HEK293T (cell line): ENCODE results near the gene MTREX.

Source experiments
- ARNT ChIP-seq: fragments of 450-650 bp; IDR thresholded peaks from 2 replicates; pipeline ENCODE4 v1.6.1; 2017; ENCODE audit warnings: mild to moderate bottlenecking
- FOXK2 ChIP-seq: fragments of 450-650 bp; IDR thresholded peaks from 2 replicates; pipeline ENCODE4 v1.6.1; 2016; ENCODE audit warnings: mild to moderate bottlenecking
- FOXM1 ChIP-seq: fragments of 450-650 bp; IDR thresholded peaks from 2 replicates; pipeline ENCODE4 v1.6.1; 2017; ENCODE audit warnings: mild to moderate bottlenecking, borderline replicate concordance
- HDGF ChIP-seq: fragments of 450-650 bp; IDR thresholded peaks from 2 replicates; pipeline ENCODE4 v1.6.1; 2017; ENCODE audit warnings: antibody characterized with exemption, borderline replicate concordance
- L3MBTL2 ChIP-seq: fragments of 450-650 bp; conservative IDR thresholded peaks from 2 replicates; pipeline ENCODE4 v1.6.1; 2016; ENCODE audit warnings: mild to moderate bottlenecking
- PKNOX1 ChIP-seq: fragments of 450-650 bp; IDR thresholded peaks from 2 replicates; pipeline ENCODE4 v1.6.1; 2016
- SP1 ChIP-seq: fragments of 450-650 bp; IDR thresholded peaks from 2 replicates; pipeline ENCODE4 v1.6.1; 2017
- SUZ12 ChIP-seq: fragments of 450-650 bp; IDR thresholded peaks from 2 replicates; pipeline ENCODE4 v1.6.1; 2016; ENCODE audit warnings: mild to moderate bottlenecking
- TARDBP ChIP-seq: fragments of 450-650 bp; IDR thresholded peaks from 2 replicates; pipeline ENCODE4 v1.6.1; 2016
- ZNF384 ChIP-seq: fragments of 450-650 bp; IDR thresholded peaks from 2 replicates; pipeline ENCODE4 v1.6.1; 2016

- TF ChIP-seq TARDBP (no peak), PKNOX1 (no peak), FOXM1 (no peak), FOXK2 (no peak), ARNT (no peak), ZNF384 (no peak), L3MBTL2 (no peak), HDGF (no peak), SP1 (no peak), SUZ12 (no peak)
Measured at GRCh38 chr5:55407984-55408383, 100.2 kb downstream of the MTREX start.
